IPS-18a (cell line): ENCODE data around the gene FAM135A.

Experiments
- H3K27ac ChIP-seq: one replicate; pipeline ENCODE4 v1.5.1; 2013; ENCODE audit warnings: low read length
- H3K27me3 ChIP-seq: one replicate; pipeline ENCODE4 v1.6.1; 2013; ENCODE audit warnings: mild to moderate bottlenecking, low read length; ENCODE audit not compliant: control insufficient read depth, insufficient read depth
- H3K36me3 ChIP-seq: one replicate; pipeline ENCODE4 v1.6.1; 2013; ENCODE audit warnings: low read depth, low read length; ENCODE audit not compliant: control insufficient read depth
- H3K4me1 ChIP-seq: one replicate; pipeline ENCODE4 v1.6.1; 2013; ENCODE audit warnings: low read depth, low read length; ENCODE audit not compliant: control insufficient read depth
- H3K4me3 ChIP-seq: one replicate; pipeline ENCODE4 v1.5.1; 2013; ENCODE audit warnings: low read length
- H3K9ac ChIP-seq: one replicate; pipeline ENCODE4 v1.6.1; 2013; ENCODE audit warnings: mild to moderate bottlenecking, low read length, moderate library complexity
- H3K9me3 ChIP-seq: one replicate; pipeline ENCODE4 v1.6.1; 2013; ENCODE audit warnings: low read depth, low read length; ENCODE audit not compliant: control insufficient read depth

Gene FAM135A

DNA sequence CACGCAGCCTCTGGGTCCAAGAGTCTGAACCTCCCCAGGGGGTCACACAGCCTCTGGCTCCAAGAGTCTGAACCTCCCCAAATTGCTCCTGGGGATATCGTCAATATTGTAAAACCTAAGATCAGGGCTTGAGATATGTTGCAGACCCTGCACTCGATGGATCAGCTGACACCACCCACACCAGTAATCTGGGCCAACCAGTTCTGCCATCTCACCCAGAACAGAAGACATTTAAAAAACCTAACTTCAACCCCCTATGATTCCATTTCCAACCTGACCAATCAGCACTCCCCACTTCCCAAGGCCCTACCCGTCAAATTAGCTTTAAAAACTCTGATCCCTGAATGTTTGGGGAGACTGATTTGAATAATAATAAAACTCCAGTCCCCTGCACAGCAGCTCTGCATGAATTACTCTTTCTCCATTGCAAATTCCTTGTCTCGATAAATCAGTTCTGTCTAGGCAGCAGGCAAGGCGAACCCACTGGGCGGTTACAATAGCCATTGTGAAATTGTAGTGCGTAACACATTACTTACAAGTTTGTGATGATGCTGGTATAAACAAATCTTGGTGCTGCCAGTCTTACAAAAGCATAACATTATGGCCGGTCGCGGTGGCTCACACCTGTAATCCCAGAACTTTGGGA is 32.4 kb upstream of the FAM135A start:
- no peaks in the 10 kb centered on the region for H3K27me3 ChIP-seq
- H3K9ac ChIP-seq: no peak overlapping the region
- no peak overlapping the region for H3K4me3 ChIP-seq
- H3K36me3 ChIP-seq: no peaks in the 10 kb centered on the region
- H3K27ac ChIP-seq: no peak overlapping the region
- peaks cover 9% of the 10 kb centered on the region for H3K4me1 ChIP-seq
- H3K9me3 ChIP-seq: no peaks in the 10 kb centered on the region

DNA sequence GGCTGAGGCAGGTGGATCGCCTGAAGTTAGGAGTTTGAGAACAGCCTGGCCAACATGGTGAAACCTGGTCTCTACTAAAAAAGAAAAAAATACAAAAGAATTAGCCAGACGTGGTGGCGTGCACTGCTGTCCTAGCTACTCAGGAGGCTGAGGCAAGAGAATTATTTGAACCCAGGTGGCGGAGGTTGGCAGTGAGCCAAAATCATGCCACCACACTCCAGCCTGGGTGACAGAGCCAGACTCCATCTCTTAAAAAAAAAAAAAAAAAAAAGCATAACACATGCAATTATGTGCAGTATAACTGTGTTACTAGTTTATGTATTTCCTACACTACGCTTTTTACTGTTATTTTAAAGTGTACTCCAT is 31.9 kb upstream of the FAM135A start:
- no peaks in the 10 kb centered on the region for H3K36me3 ChIP-seq
- H3K9me3 ChIP-seq: no peaks in the 10 kb centered on the region
- peaks cover 9% of the 10 kb centered on the region for H3K4me1 ChIP-seq
- no peak overlapping the region for H3K9ac ChIP-seq
- H3K27ac ChIP-seq: no peak overlapping the region
- H3K27me3 ChIP-seq: no peaks in the 10 kb centered on the region
- no peak overlapping the region for H3K4me3 ChIP-seq

DNA sequence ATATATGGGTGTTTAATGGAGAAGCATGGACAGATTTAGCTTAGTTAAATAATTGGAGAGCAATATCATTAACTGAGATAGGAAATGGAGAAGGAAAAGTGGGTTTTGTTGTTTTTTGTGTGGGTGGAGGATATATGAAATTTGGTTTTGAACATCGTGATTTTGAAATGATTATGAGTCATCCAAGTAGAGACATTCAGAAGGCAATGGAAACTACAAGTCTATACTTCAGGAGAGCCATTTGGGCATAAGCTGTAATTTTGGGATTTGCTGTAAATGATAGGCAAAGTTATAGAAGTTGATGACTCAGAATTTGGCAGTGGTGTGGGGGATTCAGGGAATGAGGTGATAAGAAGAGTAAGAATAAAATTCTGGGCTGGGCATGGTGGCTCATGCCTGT is 27.4 kb upstream of the FAM135A start:
- Histone ChIP-seq H3K9me3 (no peaks in the 10 kb centered on the region), H3K27me3 (no peaks in the 10 kb centered on the region), H3K4me3 (no peak overlapping the region), H3K27ac (no peak overlapping the region), H3K4me1 (peaks cover 3% of the 10 kb centered on the region), H3K9ac (no peak overlapping the region), H3K36me3 (no peaks in the 10 kb centered on the region)

DNA sequence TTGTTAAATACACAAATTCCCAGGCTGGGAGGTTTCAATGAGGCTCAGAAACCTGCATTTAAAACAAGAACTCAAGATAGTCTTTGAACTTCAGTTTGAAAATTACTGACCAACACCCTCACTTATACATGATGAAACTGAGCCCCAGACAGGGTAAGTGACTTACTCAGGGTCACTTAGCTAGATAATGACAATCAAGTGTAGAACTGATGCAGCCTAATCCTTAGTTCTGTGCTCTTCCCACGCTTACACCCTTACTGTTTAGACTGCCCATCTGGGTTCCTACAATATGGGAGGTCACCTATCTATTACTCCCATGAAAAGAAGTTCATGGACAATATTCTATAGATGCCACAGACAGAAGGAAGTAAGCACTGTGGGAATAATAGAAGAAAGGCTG is 24.5 kb upstream of the FAM135A start:
- no peak overlapping the region for H3K9ac ChIP-seq
- H3K36me3 ChIP-seq: no peaks in the 10 kb centered on the region
- H3K27ac ChIP-seq: no peak overlapping the region
- no peaks in the 10 kb centered on the region for H3K27me3 ChIP-seq
- no peaks in the 10 kb centered on the region for H3K4me1 ChIP-seq
- H3K9me3 ChIP-seq: no peaks in the 10 kb centered on the region
- H3K4me3 ChIP-seq: no peak overlapping the region

DNA sequence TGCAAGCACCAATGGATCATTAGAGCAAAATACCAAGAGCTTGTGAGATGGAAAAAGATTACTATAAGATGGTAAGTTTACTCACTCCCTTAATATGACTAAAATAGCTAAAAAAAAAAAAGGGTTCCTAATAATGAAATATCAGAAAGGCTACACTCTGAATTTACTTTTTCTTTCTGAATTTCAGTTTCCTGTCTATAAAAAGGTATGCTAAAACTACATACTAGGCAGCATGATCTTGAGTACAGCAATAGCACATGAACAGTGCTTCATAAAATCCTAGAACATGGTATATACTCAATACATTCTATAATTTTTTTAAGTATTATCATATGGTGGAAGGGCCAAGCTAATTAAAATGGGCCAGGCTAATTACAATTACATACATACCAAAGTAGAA is 24.0 kb upstream of the FAM135A start:
- Histone ChIP-seq H3K27me3 (no peaks in the 10 kb centered on the region), H3K27ac (no peak overlapping the region), H3K9me3 (no peaks in the 10 kb centered on the region), H3K4me3 (no peak overlapping the region), H3K36me3 (no peaks in the 10 kb centered on the region), H3K9ac (no peak overlapping the region), H3K4me1 (no peaks in the 10 kb centered on the region)

DNA sequence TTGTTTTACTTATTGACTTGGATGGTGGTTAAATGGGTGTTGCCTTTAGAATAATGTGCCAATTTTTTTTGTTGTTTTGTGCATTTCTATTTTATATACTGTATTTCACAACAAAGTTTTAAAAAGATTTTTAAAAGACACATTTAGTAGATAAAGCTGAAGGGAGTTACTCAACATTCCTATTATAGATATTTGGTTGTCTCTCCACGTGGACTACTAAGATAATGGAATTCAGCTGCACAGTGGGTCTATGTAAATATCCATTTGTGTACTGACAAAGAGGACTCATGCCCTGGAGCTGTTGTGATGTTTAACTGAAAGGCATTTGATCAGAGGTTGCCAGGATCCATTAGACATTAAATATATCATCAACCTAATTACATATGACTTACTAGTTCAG is 23.2 kb upstream of the FAM135A start:
- H3K9ac ChIP-seq: no peak overlapping the region
- H3K4me3 ChIP-seq: no peak overlapping the region
- H3K4me1 ChIP-seq: no peaks in the 10 kb centered on the region
- no peak overlapping the region for H3K27ac ChIP-seq
- no peaks in the 10 kb centered on the region for H3K36me3 ChIP-seq
- H3K9me3 ChIP-seq: no peaks in the 10 kb centered on the region
- no peaks in the 10 kb centered on the region for H3K27me3 ChIP-seq

DNA sequence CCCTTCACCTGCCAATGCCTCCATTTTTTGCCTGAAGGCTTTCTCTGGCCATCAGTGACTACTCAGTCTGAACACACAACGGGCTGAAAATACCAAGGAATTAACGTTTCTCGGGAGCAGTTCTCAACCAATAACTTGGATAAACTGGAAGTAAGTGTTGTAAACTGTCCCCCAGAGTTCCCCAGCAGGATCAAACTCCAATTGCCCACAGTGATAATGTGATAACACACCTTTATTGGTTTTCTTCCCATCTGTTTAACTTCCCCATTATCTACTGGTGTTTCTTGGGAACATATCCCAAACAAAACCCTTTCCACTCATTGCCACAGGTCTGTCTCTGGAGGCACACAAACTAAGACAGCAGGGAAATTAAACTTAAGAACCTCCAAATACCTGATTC is 21.8 kb upstream of the FAM135A start:
- H3K9me3 ChIP-seq: no peaks in the 10 kb centered on the region

DNA sequence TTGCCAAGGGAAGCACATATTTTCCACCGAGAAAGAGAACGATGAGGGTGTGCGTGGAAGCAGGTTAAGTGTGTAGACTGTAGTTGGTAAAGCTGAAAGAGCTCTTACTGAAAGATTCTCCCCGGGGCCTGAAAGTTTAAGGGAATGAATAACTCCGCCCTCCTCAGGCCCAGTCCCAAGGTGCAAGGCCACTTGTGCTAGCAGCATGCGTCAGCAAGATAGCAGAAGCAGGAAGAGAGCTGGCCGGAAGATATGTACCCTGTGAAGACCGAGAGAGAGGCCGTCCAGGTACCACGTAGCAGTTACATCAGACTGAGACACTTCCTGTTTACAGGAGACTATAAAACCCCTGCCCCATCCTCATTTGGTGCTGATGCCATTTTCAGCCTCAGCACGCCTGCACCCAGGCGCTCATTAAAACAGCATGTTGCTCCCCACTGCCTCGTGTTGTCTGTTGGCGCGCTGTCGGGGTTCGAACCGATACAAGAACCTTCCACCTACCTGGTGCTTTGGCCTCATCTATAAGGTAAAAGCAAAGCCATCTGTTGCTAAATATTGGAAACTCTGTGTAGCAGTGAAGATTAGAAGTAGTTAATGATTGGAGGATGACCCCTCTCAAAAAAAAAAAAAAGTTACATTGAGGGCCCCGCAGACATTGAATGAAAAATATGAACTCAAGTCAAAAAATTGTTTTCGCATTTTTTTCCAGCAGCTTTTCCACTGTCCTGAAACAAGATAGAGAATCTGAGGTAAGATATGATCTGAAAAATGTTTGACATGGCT is 18.6 kb upstream of the FAM135A start:
- no peak overlapping the region for H3K27ac ChIP-seq
- no peaks in the 10 kb centered on the region for H3K27me3 ChIP-seq
- H3K4me3 ChIP-seq: no peak overlapping the region
- H3K9me3 ChIP-seq: no peaks in the 10 kb centered on the region
- no peaks in the 10 kb centered on the region for H3K36me3 ChIP-seq
- H3K9ac ChIP-seq: no peak overlapping the region
- no peaks in the 10 kb centered on the region for H3K4me1 ChIP-seq

More for the DNA sequence above, 21.8 kb upstream of the FAM135A start:
- Histone ChIP-seq H3K36me3 (no peaks in the 10 kb centered on the region), H3K27ac (no peak overlapping the region), H3K4me1 (no peaks in the 10 kb centered on the region), H3K27me3 (no peaks in the 10 kb centered on the region), H3K4me3 (no peak overlapping the region), H3K9ac (no peak overlapping the region)

DNA sequence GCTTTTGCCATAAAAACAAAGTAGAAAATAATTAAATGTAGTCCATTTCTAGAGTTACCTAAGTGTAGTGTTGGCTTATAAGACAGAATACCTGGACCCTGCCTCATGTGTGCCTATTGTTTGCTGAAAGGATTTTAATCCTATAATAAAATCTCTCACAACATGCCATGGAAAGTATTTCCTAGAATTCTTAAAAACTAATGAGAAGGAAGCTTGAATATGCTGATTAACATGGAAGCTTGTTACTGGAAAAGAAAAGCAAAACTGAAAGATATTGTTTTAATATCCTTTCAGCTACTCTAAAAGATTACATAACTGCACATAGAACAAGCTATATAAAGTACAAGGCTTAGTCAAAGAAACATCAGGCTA is 18.0 kb upstream of the FAM135A start:
- no peak overlapping the region for H3K4me3 ChIP-seq
- no peak overlapping the region for H3K27ac ChIP-seq
- H3K36me3 ChIP-seq: no peaks in the 10 kb centered on the region
- H3K4me1 ChIP-seq: no peaks in the 10 kb centered on the region
- no peaks in the 10 kb centered on the region for H3K9me3 ChIP-seq
- no peak overlapping the region for H3K9ac ChIP-seq
- no peaks in the 10 kb centered on the region for H3K27me3 ChIP-seq

DNA sequence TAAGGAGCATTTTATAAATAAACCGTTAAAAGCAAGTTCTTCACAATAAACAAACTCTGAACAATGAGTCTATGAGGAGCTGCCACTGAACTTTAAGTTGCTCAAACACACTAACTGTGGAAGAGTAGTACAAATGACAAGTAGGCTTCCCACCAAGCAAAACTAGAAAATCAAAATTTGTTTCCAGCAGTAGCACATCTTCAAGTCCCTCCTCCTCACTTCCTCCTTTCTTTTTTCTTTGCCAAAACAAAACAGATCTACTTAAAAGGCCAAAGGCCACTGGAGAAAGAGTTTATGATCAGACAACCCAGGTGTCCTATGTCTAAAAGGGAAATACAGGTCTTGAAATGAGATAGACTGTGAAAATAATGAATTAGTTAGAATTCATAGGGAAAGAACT is 17.1 kb upstream of the FAM135A start:
- no peak overlapping the region for H3K9ac ChIP-seq
- no peaks in the 10 kb centered on the region for H3K27me3 ChIP-seq
- no peaks in the 10 kb centered on the region for H3K9me3 ChIP-seq
- H3K36me3 ChIP-seq: no peaks in the 10 kb centered on the region
- no peak overlapping the region for H3K27ac ChIP-seq
- no peaks in the 10 kb centered on the region for H3K4me1 ChIP-seq
- no peak overlapping the region for H3K4me3 ChIP-seq

DNA sequence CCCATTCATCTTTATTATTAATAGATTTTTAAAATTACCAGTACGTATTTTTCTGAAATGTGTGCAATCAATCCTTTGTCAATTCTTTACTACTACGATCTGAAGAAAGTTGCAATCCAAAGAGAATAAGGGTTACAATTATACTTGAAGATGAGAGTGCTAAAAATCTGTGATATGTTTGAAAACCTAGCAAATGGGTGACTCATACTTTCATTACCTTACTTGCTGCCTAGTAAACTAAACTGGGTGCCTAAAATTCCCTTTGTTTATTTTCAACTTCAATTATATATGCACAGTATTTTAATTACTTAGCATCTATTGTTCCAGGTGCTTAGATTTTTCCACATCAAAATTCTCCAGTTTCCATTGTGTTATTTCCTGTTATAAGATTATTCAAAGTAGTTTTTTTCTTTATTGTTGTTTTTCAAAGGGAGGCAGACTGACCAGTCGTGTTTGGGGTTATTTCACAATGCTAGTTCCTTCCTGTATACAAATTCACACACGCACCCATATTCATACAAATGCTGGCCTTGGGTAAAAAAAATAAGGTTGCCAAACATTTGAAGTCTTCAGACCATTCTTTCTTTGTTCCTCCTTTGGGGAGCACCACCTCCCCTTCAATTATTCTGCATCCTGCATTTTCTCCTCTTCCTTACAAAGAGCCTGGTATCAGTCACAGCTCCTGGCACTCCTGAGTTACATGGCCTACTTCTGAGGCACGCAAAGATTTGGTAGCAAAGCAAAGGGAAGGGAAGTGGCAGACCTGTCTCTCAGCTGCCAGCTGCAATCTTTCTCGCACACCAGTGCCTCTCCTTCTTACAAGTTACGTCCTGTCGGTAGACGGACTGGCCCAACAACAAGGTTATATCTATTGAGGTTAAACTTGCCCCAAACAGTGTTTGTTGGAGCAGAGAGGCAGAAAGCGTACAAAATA is 16.2 kb upstream of the FAM135A start:
- H3K36me3 ChIP-seq: no peaks in the 10 kb centered on the region
- no peaks in the 10 kb centered on the region for H3K9me3 ChIP-seq
- H3K9ac ChIP-seq: no peak overlapping the region
- H3K27me3 ChIP-seq: no peaks in the 10 kb centered on the region
- H3K4me1 ChIP-seq: no peaks in the 10 kb centered on the region
- H3K27ac ChIP-seq: no peak overlapping the region
- no peak overlapping the region for H3K4me3 ChIP-seq
